HepG2 (cell line): ENCODE results near the gene POLRMT. TPM values are rescaled to one million over a fixed set of nuclear protein-coding genes. Genes with fewer than 3 reads are reported as not detected.

Source experiments
- HNRNPK ChIP-seq: fragments of 200-400 bp; formaldehyde crosslinking; IDR thresholded peaks from 2 replicates; pipeline ENCODE4 v1.6.1; 2018; ENCODE audit warnings: low read length, low read depth, moderate library complexity, mild to moderate bottlenecking; ENCODE audit not compliant: poor library complexity, severe bottlenecking
- JUNB ChIP-seq: sonication (generic); formaldehyde crosslinking; IDR thresholded peaks from 2 replicates; pipeline ENCODE4 v1.8.0; 2022; ENCODE audit warnings: missing genetic modification reagents, mild to moderate bottlenecking, borderline replicate concordance
- KLF16 ChIP-seq, 2 experiments: sonication (generic) in 1 of 2; formaldehyde crosslinking in 1 of 2; IDR thresholded peaks; 2 replicates each; pipeline versions ENCODE4 v1.6.1 to v1.8.0; 2016 to 2023; ENCODE audit warnings: missing genetic modification reagents in 2 of 2, missing compliant biosample characterization in 1 of 2
- MAFF ChIP-seq: IDR thresholded peaks from 2 replicates; pipeline ENCODE4 v1.6.1; 2011; ENCODE audit warnings: low read depth, low read length, improper control_type of control experiment
- SAP130 ChIP-seq: IDR thresholded peaks from 2 replicates; pipeline ENCODE4 v1.6.1; 2016; ENCODE audit warnings: low read depth
- SIN3B ChIP-seq: fragments of 150-350 bp; IDR thresholded peaks from 2 replicates; pipeline ENCODE4 v1.6.1; 2014; ENCODE audit warnings: low read length
- TOE1 ChIP-seq: sonication (generic); formaldehyde crosslinking; IDR thresholded peaks from 2 replicates; pipeline ENCODE4 v1.4.0; 2020; ENCODE audit warnings: mild to moderate bottlenecking, missing genetic modification reagents
- ZNF335 ChIP-seq: sonication (generic); formaldehyde crosslinking; IDR thresholded peaks from 2 replicates; pipeline ENCODE4 v1.4.0; 2020; ENCODE audit warnings: missing genetic modification reagents
- ZNF652 ChIP-seq: IDR thresholded peaks from 2 replicates; pipeline ENCODE4 v1.6.1; 2016; ENCODE audit warnings: low read depth, borderline replicate concordance
- polyA plus RNA-seq, 8 experiments: library from polyadenylated mRNA; depleted of rRNA in 3 of 8; stranded (reverse) in 7 of 8; unstranded in 1 of 8; fragments of >200 nt; fragmentation: Illumina TruSeq in 4 of 8; extraction: Trizol in 4 of 8; gene quantifications; 2 replicates each; pipeline versions ENCODE4 v1.2.1 to v1.2.3, GENCODE V29; 2011 to 2016; ENCODE audit warnings: low read depth in 4 of 8, missing spikeins in 1 of 8, mixed read lengths in 1 of 8; ENCODE audit not compliant: insufficient read depth in 1 of 8
- total RNA-seq, 5 experiments: library from RNA; depleted of rRNA; stranded (reverse); fragments of >200 nt; fragmentation: Illumina TruSeq; extraction: Trizol; gene quantifications; 2 replicates each; pipeline ENCODE4 v1.2.3, GENCODE V29; 2016; ENCODE audit warnings: low read depth in 1 of 5
- TF ChIP-seq, protein P1 (sequence below): sonication (generic); formaldehyde crosslinking; IDR thresholded peaks from 2 replicates; pipeline ENCODE4 v1.4.0; 2020; ENCODE audit warnings: missing genetic modification reagents, borderline replicate concordance
- TF ChIP-seq, protein P2 (sequence below): sonication (generic); formaldehyde crosslinking; IDR thresholded peaks from 2 replicates; pipeline ENCODE4 v1.4.0; 2020; ENCODE audit warnings: missing genetic modification reagents, borderline replicate concordance
- TF ChIP-seq, protein P3 (sequence below): sonication (generic); formaldehyde crosslinking; IDR thresholded peaks from 2 replicates; pipeline ENCODE4 v1.4.0; 2020; ENCODE audit warnings: mild to moderate bottlenecking, missing genetic modification reagents
- TF ChIP-seq, protein P4 (sequence below), 2 experiments: sonication (generic) in 1 of 2; formaldehyde crosslinking in 1 of 2; IDR thresholded peaks; 2 replicates each; pipeline versions ENCODE4 v1.4.0 to v1.6.1; 2018 to 2020; ENCODE audit warnings: missing genetic modification reagents in 2 of 2, borderline replicate concordance in 1 of 2, low read depth in 1 of 2, mild to moderate bottlenecking in 1 of 2, missing biosample characterization in 1 of 2
- TF ChIP-seq, protein P5 (sequence below): sonication (generic); formaldehyde crosslinking; IDR thresholded peaks from 2 replicates; pipeline ENCODE4 v1.5.0; 2020; ENCODE audit warnings: missing genetic modification reagents, mild to moderate bottlenecking, borderline replicate concordance

Gene POLRMT
- total and polyA plus RNA-seq, 2 of the 13 experiments (the other 11 are each of a cell fraction or from before 2014, with no cell fraction given): 78.0 to 101 TPM

DNA sequence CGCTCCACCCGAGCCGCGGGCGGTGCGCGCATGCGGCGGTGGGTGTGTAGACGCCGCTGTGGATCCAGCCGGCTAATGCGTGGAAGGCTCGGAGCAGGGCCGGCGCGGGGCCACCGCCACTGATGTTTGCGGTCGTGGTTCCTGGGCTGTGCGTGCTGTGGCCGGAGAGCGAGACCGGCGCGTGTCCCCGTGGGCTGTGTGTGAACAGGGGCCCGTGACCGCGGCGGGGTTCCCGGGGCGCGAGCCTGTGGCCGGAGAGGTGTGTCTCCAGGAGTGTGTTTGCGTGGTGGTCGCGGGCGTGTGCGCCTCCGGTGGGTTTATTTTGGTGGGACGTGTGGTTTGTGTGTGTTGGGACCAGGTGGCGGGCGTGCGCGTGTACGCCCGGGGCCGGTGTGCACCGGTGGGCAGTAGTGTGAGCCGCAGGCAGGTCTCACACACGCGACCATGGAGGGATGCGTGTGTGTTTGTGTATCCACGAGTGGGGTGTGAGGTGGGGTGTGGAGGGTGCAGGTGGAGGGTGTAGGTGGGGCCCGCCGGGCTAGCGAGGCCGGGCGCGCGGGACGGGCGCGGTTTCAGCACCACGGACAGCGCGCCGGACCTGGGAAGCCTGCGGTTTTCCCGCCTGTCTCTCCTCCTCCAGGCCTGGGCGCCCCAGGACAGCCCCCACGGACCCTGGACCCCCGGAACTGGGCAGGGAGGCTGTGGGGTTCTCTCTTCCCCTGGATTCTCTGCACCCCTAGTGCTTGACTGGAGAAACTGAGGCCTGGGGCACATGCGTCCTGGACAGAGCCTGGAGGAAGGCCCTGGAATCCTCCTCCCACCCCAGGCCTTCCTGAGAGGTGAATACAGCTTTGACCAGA lies 42.0 kb downstream of the POLRMT start (continued):
- TF ChIP-seq, protein P1, sequence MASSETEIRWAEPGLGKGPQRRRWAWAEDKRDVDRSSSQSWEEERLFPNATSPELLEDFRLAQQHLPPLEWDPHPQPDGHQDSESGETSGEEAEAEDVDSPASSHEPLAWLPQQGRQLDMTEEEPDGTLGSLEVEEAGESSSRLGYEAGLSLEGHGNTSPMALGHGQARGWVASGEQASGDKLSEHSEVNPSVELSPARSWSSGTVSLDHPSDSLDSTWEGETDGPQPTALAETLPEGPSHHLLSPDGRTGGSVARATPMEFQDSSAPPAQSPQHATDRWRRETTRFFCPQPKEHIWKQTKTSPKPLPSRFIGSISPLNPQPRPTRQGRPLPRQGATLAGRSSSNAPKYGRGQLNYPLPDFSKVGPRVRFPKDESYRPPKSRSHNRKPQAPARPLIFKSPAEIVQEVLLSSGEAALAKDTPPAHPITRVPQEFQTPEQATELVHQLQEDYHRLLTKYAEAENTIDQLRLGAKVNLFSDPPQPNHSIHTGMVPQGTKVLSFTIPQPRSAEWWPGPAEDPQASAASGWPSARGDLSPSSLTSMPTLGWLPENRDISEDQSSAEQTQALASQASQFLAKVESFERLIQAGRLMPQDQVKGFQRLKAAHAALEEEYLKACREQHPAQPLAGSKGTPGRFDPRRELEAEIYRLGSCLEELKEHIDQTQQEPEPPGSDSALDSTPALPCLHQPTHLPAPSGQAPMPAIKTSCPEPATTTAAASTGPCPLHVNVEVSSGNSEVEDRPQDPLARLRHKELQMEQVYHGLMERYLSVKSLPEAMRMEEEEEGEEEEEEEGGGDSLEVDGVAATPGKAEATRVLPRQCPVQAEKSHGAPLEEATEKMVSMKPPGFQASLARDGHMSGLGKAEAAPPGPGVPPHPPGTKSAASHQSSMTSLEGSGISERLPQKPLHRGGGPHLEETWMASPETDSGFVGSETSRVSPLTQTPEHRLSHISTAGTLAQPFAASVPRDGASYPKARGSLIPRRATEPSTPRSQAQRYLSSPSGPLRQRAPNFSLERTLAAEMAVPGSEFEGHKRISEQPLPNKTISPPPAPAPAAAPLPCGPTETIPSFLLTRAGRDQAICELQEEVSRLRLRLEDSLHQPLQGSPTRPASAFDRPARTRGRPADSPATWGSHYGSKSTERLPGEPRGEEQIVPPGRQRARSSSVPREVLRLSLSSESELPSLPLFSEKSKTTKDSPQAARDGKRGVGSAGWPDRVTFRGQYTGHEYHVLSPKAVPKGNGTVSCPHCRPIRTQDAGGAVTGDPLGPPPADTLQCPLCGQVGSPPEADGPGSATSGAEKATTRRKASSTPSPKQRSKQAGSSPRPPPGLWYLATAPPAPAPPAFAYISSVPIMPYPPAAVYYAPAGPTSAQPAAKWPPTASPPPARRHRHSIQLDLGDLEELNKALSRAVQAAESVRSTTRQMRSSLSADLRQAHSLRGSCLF (CRISPR knock-in tag): peak; percentile 79
- TF ChIP-seq SAP130 (CRISPR knock-in tag) (peak; percentile 63), TOE1 (CRISPR knock-in tag) (no peak), SIN3B (no peak), ZNF335 (CRISPR knock-in tag) (peak; percentile 72), MAFF (no peak), JUNB (CRISPR knock-in tag) (peak; percentile 59), ZNF652 (CRISPR knock-in tag) (0 out of 2 replicates have a peak, but pooled peaks have one; percentile 14), HNRNPK (peak; percentile 33), KLF16 (CRISPR knock-in tag; IDR thresholded peaks at IDR 0.05) (peak in 1 of 2 experiments; percentile 84; a peak in 2 of 4 replicates)
- TF ChIP-seq, protein P2, sequence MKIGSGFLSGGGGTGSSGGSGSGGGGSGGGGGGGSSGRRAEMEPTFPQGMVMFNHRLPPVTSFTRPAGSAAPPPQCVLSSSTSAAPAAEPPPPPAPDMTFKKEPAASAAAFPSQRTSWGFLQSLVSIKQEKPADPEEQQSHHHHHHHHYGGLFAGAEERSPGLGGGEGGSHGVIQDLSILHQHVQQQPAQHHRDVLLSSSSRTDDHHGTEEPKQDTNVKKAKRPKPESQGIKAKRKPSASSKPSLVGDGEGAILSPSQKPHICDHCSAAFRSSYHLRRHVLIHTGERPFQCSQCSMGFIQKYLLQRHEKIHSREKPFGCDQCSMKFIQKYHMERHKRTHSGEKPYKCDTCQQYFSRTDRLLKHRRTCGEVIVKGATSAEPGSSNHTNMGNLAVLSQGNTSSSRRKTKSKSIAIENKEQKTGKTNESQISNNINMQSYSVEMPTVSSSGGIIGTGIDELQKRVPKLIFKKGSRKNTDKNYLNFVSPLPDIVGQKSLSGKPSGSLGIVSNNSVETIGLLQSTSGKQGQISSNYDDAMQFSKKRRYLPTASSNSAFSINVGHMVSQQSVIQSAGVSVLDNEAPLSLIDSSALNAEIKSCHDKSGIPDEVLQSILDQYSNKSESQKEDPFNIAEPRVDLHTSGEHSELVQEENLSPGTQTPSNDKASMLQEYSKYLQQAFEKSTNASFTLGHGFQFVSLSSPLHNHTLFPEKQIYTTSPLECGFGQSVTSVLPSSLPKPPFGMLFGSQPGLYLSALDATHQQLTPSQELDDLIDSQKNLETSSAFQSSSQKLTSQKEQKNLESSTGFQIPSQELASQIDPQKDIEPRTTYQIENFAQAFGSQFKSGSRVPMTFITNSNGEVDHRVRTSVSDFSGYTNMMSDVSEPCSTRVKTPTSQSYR: peak; percentile 20; the same call in 1 of the 2 replicates
- TF ChIP-seq, protein P3, sequence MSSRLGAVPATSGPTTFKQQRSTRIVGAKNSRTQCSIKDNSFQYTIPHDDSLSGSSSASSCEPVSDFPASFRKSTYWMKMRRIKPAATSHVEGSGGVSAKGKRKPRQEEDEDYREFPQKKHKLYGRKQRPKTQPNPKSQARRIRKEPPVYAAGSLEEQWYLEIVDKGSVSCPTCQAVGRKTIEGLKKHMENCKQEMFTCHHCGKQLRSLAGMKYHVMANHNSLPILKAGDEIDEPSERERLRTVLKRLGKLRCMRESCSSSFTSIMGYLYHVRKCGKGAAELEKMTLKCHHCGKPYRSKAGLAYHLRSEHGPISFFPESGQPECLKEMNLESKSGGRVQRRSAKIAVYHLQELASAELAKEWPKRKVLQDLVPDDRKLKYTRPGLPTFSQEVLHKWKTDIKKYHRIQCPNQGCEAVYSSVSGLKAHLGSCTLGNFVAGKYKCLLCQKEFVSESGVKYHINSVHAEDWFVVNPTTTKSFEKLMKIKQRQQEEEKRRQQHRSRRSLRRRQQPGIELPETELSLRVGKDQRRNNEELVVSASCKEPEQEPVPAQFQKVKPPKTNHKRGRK (CRISPR knock-in tag): no peak
- TF ChIP-seq, protein P4, sequence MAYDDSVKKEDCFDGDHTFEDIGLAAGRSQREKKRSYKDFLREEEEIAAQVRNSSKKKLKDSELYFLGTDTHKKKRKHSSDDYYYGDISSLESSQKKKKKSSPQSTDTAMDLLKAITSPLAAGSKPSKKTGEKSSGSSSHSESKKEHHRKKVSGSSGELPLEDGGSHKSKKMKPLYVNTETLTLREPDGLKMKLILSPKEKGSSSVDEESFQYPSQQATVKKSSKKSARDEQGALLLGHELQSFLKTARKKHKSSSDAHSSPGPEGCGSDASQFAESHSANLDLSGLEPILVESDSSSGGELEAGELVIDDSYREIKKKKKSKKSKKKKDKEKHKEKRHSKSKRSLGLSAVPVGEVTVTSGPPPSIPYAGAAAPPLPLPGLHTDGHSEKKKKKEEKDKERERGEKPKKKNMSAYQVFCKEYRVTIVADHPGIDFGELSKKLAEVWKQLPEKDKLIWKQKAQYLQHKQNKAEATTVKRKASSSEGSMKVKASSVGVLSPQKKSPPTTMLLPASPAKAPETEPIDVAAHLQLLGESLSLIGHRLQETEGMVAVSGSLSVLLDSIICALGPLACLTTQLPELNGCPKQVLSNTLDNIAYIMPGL (CRISPR knock-in tag; IDR thresholded peaks at IDR 0.05; ENCODE audit: borderline replicate concordance in 1 of 2, low read depth in 1 of 2): no peak
- TF ChIP-seq, protein P5, sequence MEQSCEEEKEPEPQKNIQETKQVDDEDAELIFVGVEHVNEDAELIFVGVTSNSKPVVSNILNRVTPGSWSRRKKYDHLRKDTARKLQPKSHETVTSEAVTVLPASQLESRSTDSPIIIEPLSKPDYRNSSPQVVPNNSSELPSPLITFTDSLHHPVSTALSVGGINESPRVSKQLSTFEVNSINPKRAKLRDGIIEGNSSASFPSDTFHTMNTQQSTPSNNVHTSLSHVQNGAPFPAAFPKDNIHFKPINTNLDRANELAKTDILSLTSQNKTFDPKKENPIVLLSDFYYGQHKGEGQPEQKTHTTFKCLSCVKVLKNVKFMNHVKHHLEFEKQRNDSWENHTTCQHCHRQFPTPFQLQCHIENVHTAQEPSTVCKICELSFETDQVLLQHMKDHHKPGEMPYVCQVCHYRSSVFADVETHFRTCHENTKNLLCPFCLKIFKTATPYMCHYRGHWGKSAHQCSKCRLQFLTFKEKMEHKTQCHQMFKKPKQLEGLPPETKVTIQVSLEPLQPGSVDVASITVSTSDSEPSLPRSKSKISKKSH: peak; percentile 61; the same call in 1 of the 2 replicates
